ENCODE data around the gene CUL4A.

Gene CUL4A

DNA sequence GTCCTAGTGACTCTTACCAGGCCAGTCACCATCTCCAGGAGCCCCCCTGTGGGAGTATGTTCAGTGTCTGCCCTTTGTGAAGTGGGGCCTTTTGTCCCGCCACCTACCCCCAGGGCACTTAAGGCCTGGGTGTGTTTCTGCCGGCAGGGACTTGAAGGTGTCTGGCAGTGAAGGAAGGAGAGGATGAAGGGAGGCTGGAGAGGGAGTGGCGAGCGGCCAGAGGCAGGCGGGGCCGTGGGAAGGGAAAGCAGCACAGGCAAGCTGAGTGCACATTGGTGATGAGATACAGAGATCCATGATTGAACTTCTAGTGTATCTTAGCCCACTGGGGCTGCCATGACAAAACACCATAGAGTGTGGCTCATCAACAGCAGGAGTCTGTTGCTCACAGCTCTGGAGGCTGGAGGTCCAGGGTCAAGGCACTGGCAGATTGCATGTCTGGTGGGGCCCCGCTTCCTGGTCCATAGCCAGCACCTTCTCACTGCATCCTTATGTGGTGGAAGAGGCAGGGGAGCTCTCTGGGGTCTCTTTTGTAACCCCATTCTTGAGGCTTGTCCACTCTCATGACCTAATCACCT lies 17.5 kb downstream of the CUL4A start:
- H3K9ac ChIP-seq (ENCODE audit: low read length): no peak overlapping the region
- H3K79me2 ChIP-seq (ENCODE audit: insufficient read depth, low read length): peaks cover 3% of the 10 kb centered on the region; the same call in 1 of the 2 replicates
- H3K9me3 ChIP-seq (ENCODE audit: low read length): no peaks in the 10 kb centered on the region

GRCh38 chr13:113229161-113229560 lies 19.7 kb downstream of the CUL4A start:
- H3K36me3 ChIP-seq (ENCODE audit: insufficient read depth, low read length): peaks cover 90% of the 10 kb centered on the region

More for the DNA sequence above, 17.5 kb downstream of the CUL4A start:
- peaks cover 92% of the 10 kb centered on the region for H3K36me3 ChIP-seq (ENCODE audit: insufficient read depth, low read length)
- no peak overlapping the region for H3K4me2 ChIP-seq (ENCODE audit: low read length)
- H3K4me3 ChIP-seq (ENCODE audit: low read depth, low read length, poor library complexity, severe bottlenecking): no peak overlapping the region
- no peaks in the 10 kb centered on the region for H3K9me2 ChIP-seq (ENCODE audit: low read depth, low read length)
- H3K27me3 ChIP-seq (ENCODE audit: insufficient read depth, low read length): no peaks in the 10 kb centered on the region
- H3K27ac ChIP-seq (ENCODE audit: low read depth, low read length, poor library complexity, severe bottlenecking): no peak overlapping the region
- H3K4me1 ChIP-seq (ENCODE audit: insufficient read depth, low read length, severe bottlenecking): no peaks in the 10 kb centered on the region
- H4K20me1 ChIP-seq (ENCODE audit: insufficient read depth, low read length): no peaks in the 10 kb centered on the region
- H2AFZ ChIP-seq (ENCODE audit: low read length): no peak overlapping the region
- TF ChIP-seq CTCF (IDR thresholded peaks at IDR 0.05; ENCODE audit: low read length) (no peak), EZH2 (IDR thresholded peaks at IDR 0.05; ENCODE audit: borderline replicate concordance, low read length) (no peak)
- no peaks in the 10 kb centered on the region for H3F3A ChIP-seq (ENCODE audit: insufficient read depth, low read length)

GRCh38 chr13:113229791-113230190 lies 20.4 kb downstream of the CUL4A start:
- Histone ChIP-seq H3K79me2 (ENCODE audit: insufficient read depth, low read length) (no peaks in the 10 kb centered on the region), H3K9ac (ENCODE audit: low read length) (no peak overlapping the region), H3K9me2 (ENCODE audit: low read depth, low read length) (no peaks in the 10 kb centered on the region), H3K4me1 (ENCODE audit: insufficient read depth, low read length, severe bottlenecking) (no peaks in the 10 kb centered on the region), H3K27me3 (ENCODE audit: insufficient read depth, low read length) (no peaks in the 10 kb centered on the region), H3F3A (ENCODE audit: insufficient read depth, low read length) (no peaks in the 10 kb centered on the region), H3K4me3 (ENCODE audit: low read depth, low read length, poor library complexity, severe bottlenecking) (no peak overlapping the region), H2AFZ (ENCODE audit: low read length) (no peak overlapping the region), H3K9me3 (ENCODE audit: low read length) (no peaks in the 10 kb centered on the region), H3K4me2 (ENCODE audit: low read length) (no peak overlapping the region), H3K36me3 (ENCODE audit: insufficient read depth, low read length) (peaks cover 90% of the 10 kb centered on the region), H4K20me1 (ENCODE audit: insufficient read depth, low read length) (no peaks in the 10 kb centered on the region), H3K27ac (ENCODE audit: low read depth, low read length, poor library complexity, severe bottlenecking) (no peak overlapping the region)
- no peak for TF ChIP-seq CTCF (IDR thresholded peaks at IDR 0.05; ENCODE audit: low read length)
- TF ChIP-seq EZH2 (IDR thresholded peaks at IDR 0.05; ENCODE audit: borderline replicate concordance, low read length): no peak

More at GRCh38 chr13:113229161-113229560, 19.7 kb downstream of the CUL4A start:
- no peak overlapping the region for H2AFZ ChIP-seq (ENCODE audit: low read length)
- H3K9me3 ChIP-seq (ENCODE audit: low read length): no peaks in the 10 kb centered on the region
- H3K27me3 ChIP-seq (ENCODE audit: insufficient read depth, low read length): no peaks in the 10 kb centered on the region
- H3K27ac ChIP-seq (ENCODE audit: low read depth, low read length, poor library complexity, severe bottlenecking): no peak overlapping the region
- H3K4me2 ChIP-seq (ENCODE audit: low read length): no peak overlapping the region
- no peaks in the 10 kb centered on the region for H3F3A ChIP-seq (ENCODE audit: insufficient read depth, low read length)
- H3K4me3 ChIP-seq (ENCODE audit: low read depth, low read length, poor library complexity, severe bottlenecking): no peak overlapping the region
- no peaks in the 10 kb centered on the region for H3K9me2 ChIP-seq (ENCODE audit: low read depth, low read length)
- H3K4me1 ChIP-seq (ENCODE audit: insufficient read depth, low read length, severe bottlenecking): no peaks in the 10 kb centered on the region
- no peak for TF ChIP-seq CTCF (IDR thresholded peaks at IDR 0.05; ENCODE audit: low read length)
- no peak for TF ChIP-seq EZH2 (IDR thresholded peaks at IDR 0.05; ENCODE audit: borderline replicate concordance, low read length)
- H3K9ac ChIP-seq (ENCODE audit: low read length): no peak overlapping the region
- no peaks in the 10 kb centered on the region for H3K79me2 ChIP-seq (ENCODE audit: insufficient read depth, low read length)
- H4K20me1 ChIP-seq (ENCODE audit: insufficient read depth, low read length): no peaks in the 10 kb centered on the region
